RWPE2 (cell line): ENCODE data around the gene TRERF1.

Experiments
- ATAC-seq: fragments of 200-7000 bp; cut with Tn5 transposase; 3 replicates; pipeline ENCODE4 v1.9.1; 2021; ENCODE audit warnings: low read depth
- DNase-seq: peaks from one replicate; pipeline ENCODE4 v3.0.0-alpha.2; 2020; ENCODE audit warnings: low spot score
- H3K27ac ChIP-seq: fragments of 450-650 bp; 2 replicates; pipeline ENCODE4 v1.5.1; 2017; ENCODE audit warnings: mild to moderate bottlenecking; ENCODE audit not compliant: poor library complexity, severe bottlenecking
- H3K27me3 ChIP-seq: fragments of 250-450 bp; sonication (Bioruptor Pico); 2 replicates; pipeline ENCODE4 v1.5.1; 2021; ENCODE audit warnings: mild to moderate bottlenecking, moderate library complexity; ENCODE audit not compliant: insufficient read depth, poor library complexity, severe bottlenecking
- H3K36me3 ChIP-seq: fragments of 250-450 bp; sonication (Bioruptor Pico); 2 replicates; pipeline ENCODE4 v1.5.1; 2020; ENCODE audit warnings: low read depth, mild to moderate bottlenecking, moderate library complexity
- H3K4me1 ChIP-seq: fragments of 250-450 bp; sonication (Bioruptor Pico); 2 replicates; pipeline ENCODE4 v1.5.1; 2021; ENCODE audit warnings: mild to moderate bottlenecking, moderate library complexity; ENCODE audit not compliant: insufficient read depth, poor library complexity, severe bottlenecking
- H3K4me3 ChIP-seq: fragments of 250-450 bp; sonication (Bioruptor Pico); 2 replicates; pipeline ENCODE4 v1.5.1; 2021; ENCODE audit warnings: mild to moderate bottlenecking, moderate library complexity; ENCODE audit not compliant: severe bottlenecking
- H3K9me3 ChIP-seq: fragments of 250-450 bp; sonication (Bioruptor Pico); 2 replicates; pipeline ENCODE4 v1.5.1; 2021; ENCODE audit warnings: mild to moderate bottlenecking, moderate library complexity; ENCODE audit not compliant: severe bottlenecking
- CTCF ChIP-seq: fragments of 450-650 bp; IDR thresholded peaks from one replicate; pipeline ENCODE4 v1.5.1; 2017; ENCODE audit warnings: mild to moderate bottlenecking, moderate library complexity; ENCODE audit not compliant: poor library complexity, severe bottlenecking

The TRERF1 gene

GRCh38 chr6:42454428-42454791, 2.7 kb upstream of the TRERF1 start:
- Histone ChIP-seq H3K4me1 (peaks cover 5% of the 10 kb centered on the region), H3K9me3 (no peaks in the 10 kb centered on the region), H3K36me3 (0 out of 2 replicates have a peak, but pooled peaks cover 4% of the 10 kb centered on the region), H3K27ac (no peak overlapping the region), H3K27me3 (no peaks in the 10 kb centered on the region), H3K4me3 (no peak overlapping the region)
- TF ChIP-seq CTCF, result no peak
- ATAC-seq (no peak), DNase-seq (no peak)

GRCh38 chr6:42453654-42454427, 2.1 kb upstream of the TRERF1 start:
- TF ChIP-seq CTCF, result no peak
- peak overlapping the region; percentile 54 for H3K4me3 ChIP-seq
- ATAC-seq, result no peak
- peaks cover 8% of the 10 kb centered on the region for H3K36me3 ChIP-seq
- DNase-seq, result no peak
- H3K27me3 ChIP-seq, result no peaks in the 10 kb centered on the region
- H3K4me1 ChIP-seq, result peaks cover 11% of the 10 kb centered on the region
- no peaks in the 10 kb centered on the region for H3K9me3 ChIP-seq
- H3K27ac ChIP-seq, result peak overlapping the region; percentile 80

GRCh38 chr6:42453031-42453653, 1.4 kb upstream of the TRERF1 start:
- Histone ChIP-seq H3K4me3 (peak overlapping the region; percentile 54), H3K4me1 (peaks cover 16% of the 10 kb centered on the region), H3K9me3 (no peaks in the 10 kb centered on the region), H3K27me3 (no peaks in the 10 kb centered on the region), H3K36me3 (peaks cover 15% of the 10 kb centered on the region), H3K27ac (peak overlapping the region; percentile 80)
- peak; percentile 88 for DNase-seq
- TF ChIP-seq CTCF, result no peak
- ATAC-seq, result peak; percentile 80

GRCh38 chr6:42452171-42453030, 675 bp upstream of the TRERF1 start:
- peak overlapping the region; percentile 54 for H3K4me3 ChIP-seq
- no peak for TF ChIP-seq CTCF
- H3K27ac ChIP-seq, result peak overlapping the region; percentile 80
- H3K4me1 ChIP-seq, result peaks cover 16% of the 10 kb centered on the region
- H3K27me3 ChIP-seq, result no peaks in the 10 kb centered on the region
- H3K36me3 ChIP-seq, result peaks cover 21% of the 10 kb centered on the region
- H3K9me3 ChIP-seq, result no peaks in the 10 kb centered on the region
- ATAC-seq (peak; percentile 30), DNase-seq (peak; percentile 78)
